CD4-positive, CD25-positive, alpha-beta regulatory T cell (primary cell): ENCODE measurements around the gene RHBDD2. TPM values are rescaled to one million over a fixed set of nuclear protein-coding genes. Genes with fewer than 3 reads are reported as not detected.
"Not testable (repeated sequence)": the region's sequence is repeated elsewhere in the genome, so short reads cannot be mapped to it uniquely, and the experiment has no call there.

Experiments used
- ATAC-seq, 2 donors: fragments of 150-1000 bp; cut with Tn5 transposase; one replicate each; pipeline ENCODE4 v1.10.0; 2021; ENCODE audit warnings: low read depth in 2 of 2, moderate number of reproducible peaks in 2 of 2, moderate library complexity in 1 of 2
- DNase-seq, 3 donors: peaks; one replicate each; pipeline versions ENCODE4 v3.0.0 to v3.0.0-alpha.2; 2012 to 2022; ENCODE audit warnings: mixed read lengths in 1 of 3
- H3K27ac ChIP-seq: one replicate; pipeline ENCODE4 v1.7.0; 2013; ENCODE audit warnings: mild to moderate bottlenecking, low read length; ENCODE audit not compliant: insufficient read depth, poor library complexity, severe bottlenecking
- H3K27me3 ChIP-seq: one replicate; pipeline ENCODE4 v1.7.0; 2013; ENCODE audit warnings: low read length; ENCODE audit not compliant: control insufficient read depth, insufficient read depth
- H3K36me3 ChIP-seq: one replicate; pipeline ENCODE4 v1.7.0; 2013; ENCODE audit warnings: mild to moderate bottlenecking, low read length, moderate library complexity; ENCODE audit not compliant: control insufficient read depth, insufficient read depth
- H3K4me1 ChIP-seq: 2 replicates; pipeline ENCODE4 v1.7.0; 2013; ENCODE audit warnings: mild to moderate bottlenecking, low read length; ENCODE audit not compliant: insufficient read depth, control insufficient read depth, poor library complexity, severe bottlenecking
- H3K4me3 ChIP-seq: one replicate; pipeline ENCODE4 v1.7.0; 2013; ENCODE audit warnings: low read depth, mild to moderate bottlenecking, low read length, moderate library complexity
- H3K9me3 ChIP-seq, 2 experiments: 1 replicate in 1 of 2; 2 replicates in 1 of 2; pipeline ENCODE4 v1.7.0; 2013; ENCODE audit warnings: low read length in 2 of 2, mild to moderate bottlenecking in 1 of 2, moderate library complexity in 1 of 2; ENCODE audit not compliant: control insufficient read depth in 2 of 2
- H3K27ac Mint-ChIP-seq, 3 donors: one replicate each; pipeline ENCODE4 v1.8.0; 2020 to 2022; ENCODE audit warnings: mild to moderate bottlenecking in 3 of 3, mixed read lengths in 3 of 3, moderate library complexity in 2 of 3
- H3K27me3 Mint-ChIP-seq: one replicate; pipeline ENCODE4 v1.8.0; 2022; ENCODE audit warnings: mild to moderate bottlenecking, mixed read lengths
- H3K36me3 Mint-ChIP-seq: one replicate; pipeline ENCODE4 v1.8.0; 2020; ENCODE audit warnings: mixed read lengths
- H3K4me1 Mint-ChIP-seq, 4 donors: one replicate each; pipeline ENCODE4 v1.8.0; 2020 to 2022; ENCODE audit warnings: mixed read lengths in 4 of 4, mild to moderate bottlenecking in 1 of 4
- H3K4me3 Mint-ChIP-seq, 4 donors: one replicate each; pipeline ENCODE4 v1.8.0; 2020 to 2022; ENCODE audit warnings: mild to moderate bottlenecking in 4 of 4, mixed read lengths in 4 of 4, moderate library complexity in 3 of 4
- H3K9me3 Mint-ChIP-seq, 7 donors: one replicate each; pipeline ENCODE4 v1.8.0; 2020 to 2022; ENCODE audit warnings: mixed read lengths in 7 of 7, mild to moderate bottlenecking in 3 of 7, moderate library complexity in 2 of 7
- polyA plus RNA-seq, 4 donors: library from polyadenylated mRNA; unstranded; fragments of 300-500 nt; fragmentation: Illumina TruSeq; gene quantifications; one replicate each; pipeline ENCODE4 v1.2.3, GENCODE V29; 2021
- total RNA-seq: library from RNA; stranded (reverse); gene quantifications from one replicate; pipeline ENCODE4 v1.2.3, GENCODE V29; 2022

RHBDD2 gene
- total and polyA plus RNA-seq, 5 donors from 2014 or later: 118 to 194 (median 125) TPM

- Mint-ChIP-seq H3K27ac (peak overlapping the region in 1 of 3 donors; percentile 46), H3K4me1 (peaks cover 0 to 7% (median 4%) of the 10 kb centered on the region in 4 donors), H3K36me3 (peaks cover 9% of the 10 kb centered on the region), H3K9me3 (peaks cover 0 to 2% (median 0%) of the 10 kb centered on the region in 7 donors), H3K4me3 (no peak overlapping the region), H3K27me3 (no peaks in the 10 kb centered on the region)
- Histone ChIP-seq H3K4me1 (no peaks in the 10 kb centered on the region), H3K27ac (no peak overlapping the region), H3K9me3 (no peaks in the 10 kb centered on the region), H3K27me3 (no peaks in the 10 kb centered on the region), H3K4me3 (no peak overlapping the region), H3K36me3 (peaks cover 16% of the 10 kb centered on the region)
- no peak for DNase-seq
- ATAC-seq: no peak
These were observed 13.9 kb downstream of the RHBDD2 start for GRCh38 chr7:75892634-75893272.

- Mint-ChIP-seq H3K4me1 (peaks cover 0 to 2% (median 0%) of the 10 kb centered on the region in 4 donors), H3K4me3 (no peak overlapping the region), H3K36me3 (no peaks in the 10 kb centered on the region), H3K9me3 (peaks cover 0 to 2% (median 0%) of the 10 kb centered on the region in 7 donors), H3K27ac (no peak overlapping the region), H3K27me3 (no peaks in the 10 kb centered on the region)
- Histone ChIP-seq H3K4me3 (no peak overlapping the region), H3K27me3 (no peaks in the 10 kb centered on the region), H3K27ac (no peak overlapping the region), H3K9me3 (no peaks in the 10 kb centered on the region), H3K4me1 (no peaks in the 10 kb centered on the region), H3K36me3 (no peaks in the 10 kb centered on the region)
- DNase-seq (no peak), ATAC-seq (no peak)
These were observed 18.0 kb downstream of the RHBDD2 start for GRCh38 chr7:75896803-75897327.

- ATAC-seq (no peak), DNase-seq (no peak)
- H3K9me3 Mint-ChIP-seq: peaks cover 0 to 2% (median 0%) of the 10 kb centered on the region in 7 donors
- peaks cover 4% of the 10 kb centered on the region for H3K27me3 Mint-ChIP-seq
- H3K4me1 Mint-ChIP-seq: no peaks in the 10 kb centered on the region
- no peaks in the 10 kb centered on the region for H3K36me3 ChIP-seq
- H3K9me3 ChIP-seq: no peaks in the 10 kb centered on the region
- no peak overlapping the region for H3K4me3 Mint-ChIP-seq
- H3K36me3 Mint-ChIP-seq: no peaks in the 10 kb centered on the region
- H3K27ac Mint-ChIP-seq: no peak overlapping the region
- no peak overlapping the region for H3K4me3 ChIP-seq
- no peaks in the 10 kb centered on the region for H3K4me1 ChIP-seq
- H3K27ac ChIP-seq: no peak overlapping the region
- H3K27me3 ChIP-seq: no peaks in the 10 kb centered on the region
These were observed 21.9 kb downstream of the RHBDD2 start for GRCh38 chr7:75900617-75901315.

- Mint-ChIP-seq H3K27me3 (peaks cover 9% of the 10 kb centered on the region), H3K36me3 (no peaks in the 10 kb centered on the region), H3K27ac (no peak overlapping the region), H3K4me1 (no peaks in the 10 kb centered on the region), H3K9me3 (no peaks in the 10 kb centered on the region), H3K4me3 (no peak overlapping the region)
- Histone ChIP-seq H3K27ac (no peak overlapping the region), H3K4me1 (no peaks in the 10 kb centered on the region), H3K27me3 (no peaks in the 10 kb centered on the region), H3K9me3 (no peaks in the 10 kb centered on the region), H3K36me3 (no peaks in the 10 kb centered on the region), H3K4me3 (no peak overlapping the region)
- ATAC-seq (no peak), DNase-seq (peak in 1 of 3 donors; percentile 13)
These were observed 27.2 kb downstream of the RHBDD2 start for GRCh38 chr7:75905785-75906604.

- no peak overlapping the region for H3K4me3 Mint-ChIP-seq
- no peak for ATAC-seq
These were observed 28.3 kb downstream of the RHBDD2 start for GRCh38 chr7:75906991-75907667.

GRCh38 chr7:75907668-75908039 is 28.8 kb downstream of the RHBDD2 start:
- DNase-seq, H3K4me3 ChIP-seq, ATAC-seq, H3K27me3 ChIP-seq, H3K4me3 Mint-ChIP-seq, H3K4me1 Mint-ChIP-seq, H3K9me3 Mint-ChIP-seq, H3K9me3 ChIP-seq, H3K36me3 ChIP-seq, H3K36me3 Mint-ChIP-seq, H3K27ac Mint-ChIP-seq, H3K4me1 ChIP-seq, H3K27ac ChIP-seq, H3K27me3 Mint-ChIP-seq: not testable (repeated sequence)

More at GRCh38 chr7:75906991-75907667, 28.3 kb downstream of the RHBDD2 start:
- H3K27ac ChIP-seq: no peak overlapping the region
- H3K27ac Mint-ChIP-seq: no peak overlapping the region
- no peaks in the 10 kb centered on the region for H3K36me3 Mint-ChIP-seq
- no peaks in the 10 kb centered on the region for H3K27me3 ChIP-seq
- H3K9me3 Mint-ChIP-seq: no peaks in the 10 kb centered on the region
- DNase-seq: no peak
- H3K4me3 ChIP-seq: no peak overlapping the region
- H3K4me1 ChIP-seq: no peaks in the 10 kb centered on the region
- peaks cover 9% of the 10 kb centered on the region for H3K27me3 Mint-ChIP-seq
- H3K36me3 ChIP-seq: no peaks in the 10 kb centered on the region
- H3K4me1 Mint-ChIP-seq: no peaks in the 10 kb centered on the region
- H3K9me3 ChIP-seq: no peaks in the 10 kb centered on the region

- Mint-ChIP-seq H3K4me3 (peak overlapping the region in 1 of 4 donors; percentile 25), H3K27ac (peak overlapping the region in 1 of 3 donors; percentile 32), H3K36me3 (no peaks in the 10 kb centered on the region), H3K4me1 (peaks cover 0 to 12% (median 4%) of the 10 kb centered on the region in 4 donors), H3K9me3 (no peaks in the 10 kb centered on the region), H3K27me3 (peaks cover 6% of the 10 kb centered on the region)
- H3K4me3 ChIP-seq: no peak overlapping the region
- H3K27ac ChIP-seq: no peak overlapping the region
- DNase-seq (no peak), ATAC-seq (no peak)
- no peaks in the 10 kb centered on the region for H3K36me3 ChIP-seq
- H3K9me3 ChIP-seq: no peaks in the 10 kb centered on the region
- H3K27me3 ChIP-seq: no peaks in the 10 kb centered on the region
- peaks cover 10% of the 10 kb centered on the region for H3K4me1 ChIP-seq
These were observed 30.8 kb downstream of the RHBDD2 start for GRCh38 chr7:75909521-75910132.
